ENCODE data around the gene ZFYVE26. TPM values are rescaled to one million over a fixed set of nuclear protein-coding genes. Genes with fewer than 3 reads are reported as not detected.

The ZFYVE26 gene
- 9.9 and 10.0 TPM in 2 replicates for total RNA-seq

GRCh38 chr14:67816326-67817002, at the start of gene ZFYVE26:
Gene ZFYVE26, minus strand, starts transcription at chr14:67816590. Its CDS starts 627 bp downstream, at chr14:67815963.

GRCh38 chr14:67819563-67820421, 3.4 kb upstream of the ZFYVE26 start, which contains the start of gene RAD51B:
Gene RAD51B, plus strand, starts transcription at chr14:67819779.

GRCh38 chr14:67701492-67701891, 114.9 kb downstream of the ZFYVE26 start, which contains the start of gene RDH12:
Gene RDH12, plus strand, starts transcription at chr14:67701886. Its CDS starts 20,757 bp downstream, at chr14:67722643.

Other genes starting within 250 kb of the ZFYVE26 start
- gene PIGH, start 216.3 kb downstream of the ZFYVE26 start, total RNA-seq: 11.9 and 12.2 TPM in 2 replicates
- gene ARG2, start 196.7 kb downstream of the ZFYVE26 start, total RNA-seq: 1.6 and 9.8 TPM in 2 replicates
- gene VTI1B, start 142.0 kb downstream of the ZFYVE26 start, total RNA-seq: 59.2 and 65.3 TPM in 2 replicates
- gene RDH11, start 120.8 kb downstream of the ZFYVE26 start, total RNA-seq: 52.7 and 67.7 TPM in 2 replicates
- gene RDH12, start 114.7 kb downstream of the ZFYVE26 start, total RNA-seq: not detected in 2 replicates
- gene RAD51B, start 3.2 kb upstream of the ZFYVE26 start, total RNA-seq: 2.9 and 5.6 TPM in 2 replicates

Measured in pericardium fibroblast (primary cell).